Bladder microvascular endothelial cell (primary cell): ENCODE results near the gene TAOK2. TPM values are rescaled to one million over a fixed set of nuclear protein-coding genes. Genes with fewer than 3 reads are reported as not detected.

Experiments used
- total RNA-seq: library from RNA; depleted of rRNA; stranded (reverse); fragments of >200 nt; gene quantifications from 2 replicates; pipeline ENCODE4 v1.2.3, GENCODE V29; 2014

TAOK2 gene
- total RNA-seq = 98.1 and 119 TPM in 2 replicates

GRCh38 chr16:29973384-29974246 lies at the start of gene TAOK2:
Gene TAOK2 (plus strand): TSS chr16:29973868. CDS start chr16:29977773, 3,905 bp downstream.

GRCh38 chr16:29925781-29926710 lies 47.6 kb upstream of the TAOK2 start, which contains the start of gene KCTD13:
Gene KCTD13 (minus strand): TSS chr16:29926226. CDS start chr16:29926033, 193 bp downstream.

GRCh38 chr16:29961479-29962343 lies 12.0 kb upstream of the TAOK2 start, which contains the start of gene TMEM219:
Gene TMEM219 (plus strand): TSS chr16:29962079. CDS start chr16:29963144, 1,065 bp downstream.

GRCh38 chr16:29995324-29995910 lies 21.7 kb downstream of the TAOK2 start, which contains the start of gene HIRIP3:
Gene HIRIP3 (minus strand): TSS chr16:29995617. CDS start chr16:29995605, 12 bp downstream.

GRCh38 chr16:29995911-29996765 lies 22.5 kb downstream of the TAOK2 start, which contains the start of gene INO80E:
Gene INO80E (plus strand): TSS chr16:29996241. CDS start chr16:29996311, 70 bp downstream.

GRCh38 chr16:30010844-30011713 lies 37.4 kb downstream of the TAOK2 start, which contains the start of gene DOC2A:
Gene DOC2A (minus strand): TSS chr16:30011027. CDS start chr16:30010222, 805 bp downstream.

GRCh38 chr16:30022887-30023286 lies 49.2 kb downstream of the TAOK2 start, which contains the start of gene C16orf92:
Gene C16orf92 (plus strand): TSS chr16:30023198. CDS start chr16:30023341, 143 bp downstream.

GRCh38 chr16:30030841-30031413 lies 57.3 kb downstream of the TAOK2 start, which contains the start of gene TLCD3B:
Gene TLCD3B (minus strand): TSS chr16:30031271. CDS start chr16:30030527, 744 bp downstream.

Other genes with a start within 250 kb of the TAOK2 start
- gene C16orf54, start 227.9 kb upstream of the TAOK2 start, total RNA-seq = not detected in 2 replicates
- not detected in 2 replicates for gene ZG16, start 195.6 kb upstream of the TAOK2 start, total RNA-seq
- gene KIF22, start 183.1 kb upstream of the TAOK2 start, total RNA-seq = 38.6 and 60.5 TPM in 2 replicates
- 171 and 211 TPM in 2 replicates for gene MAZ, start 167.3 kb upstream of the TAOK2 start, total RNA-seq
- 0.25 TPM in 1 of 2 replicates, not detected in the other for gene PRRT2, start 161.7 kb upstream of the TAOK2 start, total RNA-seq
- 15.1 and 15.4 TPM in 2 replicates for gene PAGR1, start 157.7 kb upstream of the TAOK2 start, total RNA-seq
- 223 and 253 TPM in 2 replicates for gene MVP, start 153.4 kb upstream of the TAOK2 start, total RNA-seq
- 63.0 and 90.8 TPM in 2 replicates for gene CDIPT, start 110.6 kb upstream of the TAOK2 start, total RNA-seq
- 0.65 and 5.9 TPM in 2 replicates for gene SEZ6L2, start 74.3 kb upstream of the TAOK2 start, total RNA-seq
- gene ASPHD1, start 73.4 kb upstream of the TAOK2 start, total RNA-seq = 0.32 and 0.63 TPM in 2 replicates
- gene KCTD13, start 47.6 kb upstream of the TAOK2 start, total RNA-seq = 2.9 and 7.9 TPM in 2 replicates
- gene TMEM219, start 11.8 kb upstream of the TAOK2 start, total RNA-seq = 52.2 and 80.0 TPM in 2 replicates
- 6.6 and 8.2 TPM in 2 replicates for gene HIRIP3, start 21.7 kb downstream of the TAOK2 start, total RNA-seq
- gene INO80E, start 22.4 kb downstream of the TAOK2 start, total RNA-seq = 13.9 and 20.0 TPM in 2 replicates
- 0.32 and 0.63 TPM in 2 replicates for gene DOC2A, start 37.2 kb downstream of the TAOK2 start, total RNA-seq
- gene C16orf92, start 49.3 kb downstream of the TAOK2 start, total RNA-seq = not detected in 2 replicates
- gene TLCD3B, start 57.4 kb downstream of the TAOK2 start, total RNA-seq = 0.16 TPM in 1 of 2 replicates, not detected in the other
- 249 and 321 TPM in 2 replicates for gene ALDOA, start 91.9 kb downstream of the TAOK2 start, total RNA-seq
- 205 and 215 TPM in 2 replicates for gene PPP4C, start 102.1 kb downstream of the TAOK2 start, total RNA-seq
- gene TBX6, start 118.1 kb downstream of the TAOK2 start, total RNA-seq = 0.16 and 0.19 TPM in 2 replicates
- 13.6 and 18.4 TPM in 2 replicates for gene YPEL3, start 122.3 kb downstream of the TAOK2 start, total RNA-seq
- 0.49 and 2.5 TPM in 2 replicates for gene GDPD3, start 139.7 kb downstream of the TAOK2 start, total RNA-seq
- 27.4 and 39.0 TPM in 2 replicates for gene MAPK3, start 149.4 kb downstream of the TAOK2 start, total RNA-seq
- 3.1 and 3.2 TPM in 2 replicates for gene CORO1A, start 209.7 kb downstream of the TAOK2 start, total RNA-seq
- gene BOLA2B, start 219.8 kb downstream of the TAOK2 start, total RNA-seq = 28.4 and 30.9 TPM in 2 replicates
- gene SLX1A, start 220.0 kb downstream of the TAOK2 start, total RNA-seq = 41.9 and 45.5 TPM in 2 replicates
- gene SULT1A3, start 225.4 kb downstream of the TAOK2 start, total RNA-seq = 2.3 and 4.7 TPM in 2 replicates